HepG2 (cell line): ENCODE results near the gene VPS4A. TPM values are rescaled to one million over a fixed set of nuclear protein-coding genes. Genes with fewer than 3 reads are reported as not detected.
A peak's percentile ranks its signal among the peaks of the same experiment; 100 is the strongest.

Source experiments
- GMEB1 ChIP-seq: sonication (generic); formaldehyde crosslinking; IDR thresholded peaks from 2 replicates; pipeline ENCODE4 v1.5.1; 2020; ENCODE audit warnings: missing genetic modification reagents, mild to moderate bottlenecking, borderline replicate concordance
- IKZF4 ChIP-seq: sonication (generic); formaldehyde crosslinking; IDR thresholded peaks from 2 replicates; pipeline ENCODE4 v1.5.1; 2020; ENCODE audit warnings: borderline replicate concordance, mild to moderate bottlenecking, low read depth, missing genetic modification reagents; ENCODE audit errors: not compliant biosample characterization
- MAX ChIP-seq: IDR thresholded peaks from 2 replicates; pipeline ENCODE4 v1.6.1; 2012; ENCODE audit warnings: inconsistent platforms
- PBX2 ChIP-seq: IDR thresholded peaks from 2 replicates; pipeline ENCODE4 v1.6.1; 2016; ENCODE audit warnings: control low read depth
- REST ChIP-seq, 2 experiments: IDR thresholded peaks; 2 replicates each; pipeline ENCODE4 v1.6.1; 2011 to 2012; ENCODE audit warnings: low read length in 2 of 2, borderline replicate concordance in 1 of 2, low read depth in 1 of 2, mild to moderate bottlenecking in 1 of 2, moderate library complexity in 1 of 2
- ZHX2 ChIP-seq, 2 experiments: sonication (generic) in 1 of 2; formaldehyde crosslinking in 1 of 2; IDR thresholded peaks; 2 replicates each; pipeline versions ENCODE4 v1.6.1 to v1.9.0; 2014 to 2022; ENCODE audit warnings: antibody characterized with exemption in 1 of 2, borderline replicate concordance in 1 of 2, inconsistent platforms in 1 of 2, low read depth in 1 of 2, missing genetic modification reagents in 1 of 2
- ZNF253 ChIP-seq: sonication (generic); formaldehyde crosslinking; IDR thresholded peaks from 2 replicates; pipeline ENCODE4 v1.8.0; 2022; ENCODE audit warnings: mild to moderate bottlenecking, missing genetic modification reagents, borderline replicate concordance
- ZNF362 ChIP-seq: sonication (generic); formaldehyde crosslinking; IDR thresholded peaks from 2 replicates; pipeline ENCODE4 v1.4.0; 2020; ENCODE audit warnings: missing genetic modification reagents, mild to moderate bottlenecking, borderline replicate concordance
- ZNF563 ChIP-seq: sonication (generic); formaldehyde crosslinking; IDR thresholded peaks from 2 replicates; pipeline ENCODE4 v1.8.0; 2022; ENCODE audit warnings: mild to moderate bottlenecking, moderate library complexity, missing genetic modification reagents
- ZNF781 ChIP-seq: sonication (generic); formaldehyde crosslinking; IDR thresholded peaks from 2 replicates; pipeline ENCODE4 v1.5.1; 2020; ENCODE audit warnings: borderline replicate concordance, mild to moderate bottlenecking, missing genetic modification reagents; ENCODE audit errors: not compliant biosample characterization
- ZNF788 ChIP-seq: sonication (generic); formaldehyde crosslinking; IDR thresholded peaks from 2 replicates; pipeline ENCODE4 v1.5.0; 2020; ENCODE audit warnings: mild to moderate bottlenecking, missing genetic modification reagents, borderline replicate concordance
- polyA plus RNA-seq, 8 experiments: library from polyadenylated mRNA; depleted of rRNA in 3 of 8; stranded (reverse) in 7 of 8; unstranded in 1 of 8; fragments of >200 nt; fragmentation: Illumina TruSeq in 4 of 8; extraction: Trizol in 4 of 8; gene quantifications; 2 replicates each; pipeline versions ENCODE4 v1.2.1 to v1.2.3, GENCODE V29; 2011 to 2016; ENCODE audit warnings: low read depth in 4 of 8, missing spikeins in 1 of 8, mixed read lengths in 1 of 8; ENCODE audit not compliant: insufficient read depth in 1 of 8
- total RNA-seq, 5 experiments: library from RNA; depleted of rRNA; stranded (reverse); fragments of >200 nt; fragmentation: Illumina TruSeq; extraction: Trizol; gene quantifications; 2 replicates each; pipeline ENCODE4 v1.2.3, GENCODE V29; 2016; ENCODE audit warnings: low read depth in 1 of 5

Gene VPS4A
- total and polyA plus RNA-seq, 2 of the 13 experiments (the other 11 are each of a cell fraction or from before 2014, with no cell fraction given), result 13.2 to 27.9 TPM

GRCh38 chr16:69326172-69326873, 15.2 kb downstream of the VPS4A start (continued):
- TF ChIP-seq GMEB1 (peak; percentile 44; the same call in 1 of the 2 replicates), ZNF781 (CRISPR knock-in tag) (peak; percentile 45), ZNF362 (CRISPR knock-in tag) (0 out of 2 replicates have a peak, but pooled peaks have one; percentile 21), REST (IDR thresholded peaks at IDR 0.05; ENCODE audit: borderline replicate concordance in 1 of 2, low read depth in 1 of 2, low read length in 2 of 2) (0 out of 4 replicates have a peak, but pooled peaks of 1 of the 2 experiments have one; percentile 33), ZNF788 (CRISPR knock-in tag) (no peak), PBX2 (peak; percentile 55), ZNF253 (no peak), MAX (peak; percentile 94), ZHX2 (IDR thresholded peaks at IDR 0.05; ENCODE audit: low read depth) (no peak), ZHX2 (CRISPR knock-in tag; IDR thresholded peaks at IDR 0.05; ENCODE audit: borderline replicate concordance) (no peak), IKZF4 (CRISPR knock-in tag) (no peak), ZNF563 (0 out of 2 replicates have a peak, but pooled peaks have one; percentile 36)
